Adipose tissue (tissue), 3 donors: ENCODE results near the gene ARHGAP26. TPM values are rescaled to one million over a fixed set of nuclear protein-coding genes. Genes with fewer than 3 reads are reported as not detected.
"Not testable (repeated sequence)": the region's sequence is repeated elsewhere in the genome, so short reads cannot be mapped to it uniquely, and the experiment has no call there.

Source experiments
- H3K27ac ChIP-seq: one replicate; pipeline ENCODE4 v1.5.1; 2013; ENCODE audit warnings: low read depth, low read length
- WGBS, 3 donors: extraction: QIAGEN DNeasy Blood & Tissue Kit; methylation state at CpG; one replicate each; pipeline ENCODE4 v1.1.7; 2013; 5-methylcytosine and 5-hydroxymethylcytosine counted together
- polyA plus RNA-seq, 3 donors: library from polyadenylated mRNA; stranded (reverse); fragments of 200-250 nt; gene quantifications; one replicate each; pipeline ENCODE4 v1.2.3, GENCODE V29; 2013
- donor health status: healthy with polysubstance abuse.
- donor health status: Bipolar disorder and iron deficiency.
- donor health status: healthy.

ARHGAP26 gene
- polyA plus RNA-seq, 3 donors = 2.3 to 8.3 (median 6.5) TPM

DNA sequence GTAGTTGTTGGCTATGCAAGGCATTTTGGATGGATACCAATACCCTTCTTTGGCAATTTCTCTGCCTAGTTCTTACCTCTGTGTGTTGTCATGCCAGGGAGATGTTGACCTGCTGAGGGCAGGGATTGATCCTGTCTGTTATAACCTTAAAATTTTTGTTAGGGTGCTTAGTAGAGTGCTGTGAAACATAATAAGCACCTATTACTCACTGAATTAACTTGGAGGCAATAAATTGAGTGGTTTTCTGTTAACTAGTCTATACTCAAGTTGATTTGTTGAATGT is 177.2 kb downstream of the ARHGAP26 start:
- no peak overlapping the region for H3K27ac ChIP-seq

DNA sequence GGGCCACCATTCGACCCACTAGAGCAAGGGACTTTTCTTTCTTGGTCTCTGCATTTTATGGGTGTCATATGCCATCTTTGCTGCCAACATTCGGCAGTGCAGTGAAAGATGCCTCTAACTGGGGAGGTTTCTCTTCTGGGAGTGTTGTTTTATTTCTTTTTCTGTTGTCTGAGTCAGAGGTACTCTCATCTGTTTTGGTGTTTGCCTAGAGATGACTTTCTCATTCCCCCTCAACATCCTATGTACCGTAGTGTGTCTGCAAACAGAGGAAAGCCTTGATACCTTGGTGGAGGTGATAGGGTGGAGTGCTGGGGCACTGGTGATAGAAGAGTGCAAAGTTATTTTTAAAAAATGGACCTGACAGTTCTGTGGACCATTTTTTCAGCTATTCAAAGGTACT is 182.1 kb downstream of the ARHGAP26 start:
- 92 to 97% (median 95%) methylated on average over 3 of the region's 3 CpGs for WGBS, 3 donors
- no peak overlapping the region for H3K27ac ChIP-seq

DNA sequence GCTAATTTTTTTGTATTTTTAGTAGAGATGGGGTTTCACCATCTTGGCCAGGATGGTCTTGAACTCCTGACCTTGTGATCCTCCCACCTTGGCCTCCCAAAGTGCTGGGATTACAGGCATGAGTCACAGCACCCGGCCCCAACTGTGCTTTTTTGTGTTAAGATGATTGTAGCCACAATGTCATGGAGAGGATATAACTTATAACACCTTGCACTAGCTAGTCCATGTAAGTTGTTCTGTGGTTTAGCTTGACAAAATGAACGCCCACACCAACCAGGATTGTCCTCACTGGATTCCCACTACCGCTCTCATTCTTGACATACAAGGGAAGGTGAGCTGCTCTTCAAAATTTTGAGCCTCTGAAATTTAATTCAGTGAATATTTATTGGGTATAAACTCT is 182.7 kb downstream of the ARHGAP26 start:
- H3K27ac ChIP-seq = not testable (repeated sequence)
- WGBS, 3 donors = 92 to 98% (median 96%) methylated on average over 3 of the region's 3 CpGs

DNA sequence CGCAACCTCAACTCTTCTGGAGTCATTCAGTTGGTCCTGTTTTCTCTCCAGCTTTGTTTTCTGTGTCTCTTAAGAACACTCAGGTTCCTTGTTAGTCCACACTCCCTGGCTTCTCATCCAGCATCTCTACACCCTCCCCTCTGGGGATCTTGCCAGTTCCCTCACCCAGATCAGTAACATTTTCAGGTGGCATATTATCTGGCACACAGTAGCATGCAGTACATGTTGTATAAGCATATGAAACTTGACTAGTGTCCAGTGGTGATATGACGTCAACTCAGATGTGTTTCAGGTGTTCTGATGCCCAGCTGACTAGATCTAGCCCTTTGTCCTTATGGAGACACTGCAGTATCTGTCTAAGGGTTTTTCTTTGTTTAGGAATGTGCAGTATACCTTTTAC is 184.3 kb downstream of the ARHGAP26 start:
- no peak overlapping the region for H3K27ac ChIP-seq
- WGBS, 3 donors = 68 to 95% (median 95%) methylated on average over 2 of the region's 2 CpGs

DNA sequence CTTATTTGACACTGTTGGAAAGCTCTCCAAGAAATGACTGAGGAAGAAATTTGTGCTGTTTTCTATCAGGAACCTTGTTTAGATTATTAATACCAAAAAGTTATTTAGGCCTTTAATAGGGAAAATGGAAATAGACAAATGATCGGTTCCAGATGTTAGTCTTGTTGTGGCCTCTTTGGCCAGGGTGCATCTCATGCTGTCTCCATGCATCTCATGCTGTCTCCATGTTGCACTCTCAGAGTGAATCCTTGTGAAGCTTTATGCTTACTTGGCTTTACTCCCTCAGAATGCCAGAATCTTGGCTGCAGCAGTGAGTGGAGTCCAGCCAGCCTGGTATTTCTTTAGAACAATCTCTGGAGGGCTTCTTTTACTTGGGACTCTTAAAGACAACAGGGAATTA is 185.5 kb downstream of the ARHGAP26 start:
- no peak overlapping the region for H3K27ac ChIP-seq
- WGBS, 3 donors = 73 to 90% (median 74%) methylated on average over 1 of the region's 1 CpG

DNA sequence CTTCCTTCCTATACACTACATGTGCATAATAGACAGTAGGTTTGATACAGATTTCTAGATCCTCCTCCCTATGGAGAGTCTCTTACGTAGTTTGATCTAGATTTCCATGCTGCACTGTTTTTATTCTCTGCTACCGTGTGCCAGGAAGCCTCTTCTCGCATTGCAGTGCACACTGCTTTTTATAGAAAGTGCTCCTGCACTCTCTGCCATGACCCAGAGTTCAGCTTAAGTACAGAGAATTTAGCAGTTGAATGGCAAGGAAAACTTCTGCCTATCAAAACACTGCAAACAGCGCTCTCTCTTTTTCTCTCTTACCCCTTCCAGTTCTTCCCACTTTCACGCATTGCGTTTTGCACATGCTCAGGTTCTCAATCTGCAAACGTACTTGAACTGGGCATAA is 187.4 kb downstream of the ARHGAP26 start:
- no peak overlapping the region for H3K27ac ChIP-seq
- 77 to 85% (median 78%) methylated on average over 7 of the region's 7 CpGs for WGBS, 3 donors

DNA sequence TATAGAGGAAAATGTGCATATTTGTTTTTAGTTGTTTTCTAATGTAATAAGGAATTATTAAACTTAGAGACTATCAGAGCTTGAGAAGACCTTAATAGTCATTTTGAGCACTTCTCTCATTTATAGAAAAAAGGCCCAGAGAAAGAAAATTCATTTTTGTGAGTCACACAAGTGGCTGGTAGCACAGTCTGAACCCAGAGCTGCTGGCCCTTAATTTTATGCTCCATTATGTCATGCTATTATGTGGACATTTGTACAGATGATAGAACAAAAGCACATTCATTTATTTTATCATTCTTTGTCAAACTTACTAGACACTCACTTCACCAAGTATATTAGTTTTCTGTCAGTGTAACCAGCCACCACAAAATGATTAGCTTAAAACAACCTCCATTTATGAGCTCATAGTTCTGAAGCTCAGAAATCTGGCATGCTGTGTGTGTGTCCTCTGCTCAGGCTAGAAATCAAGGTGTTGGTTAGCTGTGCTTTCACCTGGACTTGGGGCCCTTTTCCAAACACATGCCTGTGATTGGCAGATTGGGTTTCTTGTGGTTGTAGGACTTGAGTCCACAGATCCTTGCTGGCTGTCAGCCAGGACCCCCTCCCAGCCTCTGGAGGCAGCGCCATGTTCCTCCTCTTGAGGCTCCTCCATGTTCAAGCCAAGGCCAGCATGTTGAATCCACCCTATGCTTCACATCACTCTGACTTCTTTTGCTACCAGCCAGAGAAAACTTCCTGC is 188.9 kb downstream of the ARHGAP26 start:
- no peak overlapping the region for H3K27ac ChIP-seq
- 95 to 100% (median 96%) methylated on average over 1 of the region's 1 CpG for WGBS, 3 donors

DNA sequence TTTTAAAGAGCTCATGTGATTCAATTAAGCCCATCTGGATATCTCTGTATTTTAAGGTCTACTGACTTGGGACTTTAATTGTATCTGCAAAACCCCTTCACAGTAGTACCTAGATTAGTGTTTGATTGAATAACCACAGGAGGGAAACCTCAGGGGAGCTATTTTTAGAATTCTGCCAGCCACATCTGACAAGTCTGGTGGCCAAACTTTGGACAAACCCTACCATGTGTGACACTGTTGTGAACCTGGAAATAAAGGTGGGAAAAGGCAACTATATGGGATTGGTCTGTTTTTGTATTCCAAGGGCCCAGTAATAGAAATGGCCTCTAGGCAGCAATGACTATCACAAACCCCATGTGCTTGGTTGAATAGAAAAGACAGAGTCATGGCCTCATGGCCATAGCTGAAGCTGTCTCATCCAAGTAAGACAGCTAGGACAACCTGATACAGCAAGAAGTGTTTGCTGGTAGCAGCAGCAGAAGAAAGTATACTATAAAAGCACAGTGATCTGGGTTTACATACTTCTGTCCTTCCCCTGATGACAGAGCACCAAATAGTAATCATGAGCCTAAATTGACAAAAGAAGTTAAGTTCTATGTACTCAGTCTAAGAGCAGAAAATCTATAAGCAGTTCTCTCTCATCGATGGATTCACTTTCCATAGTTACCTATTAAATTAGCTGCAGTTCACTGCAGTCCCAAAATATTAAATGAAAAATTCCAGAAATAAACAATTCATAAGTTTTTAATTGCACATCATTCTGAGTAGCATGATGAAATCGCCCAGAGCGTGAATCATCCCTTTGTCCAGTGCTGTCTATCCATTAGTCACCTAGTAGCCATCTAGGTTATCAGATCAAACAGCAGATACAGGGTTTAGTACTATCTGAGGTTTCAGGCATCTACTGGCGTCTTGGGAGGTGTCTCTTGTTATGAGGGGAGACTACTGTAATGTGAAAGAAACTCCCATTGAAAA is 189.8 kb downstream of the ARHGAP26 start:
- no peak overlapping the region for H3K27ac ChIP-seq
- 95 to 97% (median 96%) methylated on average over 4 of the region's 4 CpGs for WGBS, 3 donors

DNA sequence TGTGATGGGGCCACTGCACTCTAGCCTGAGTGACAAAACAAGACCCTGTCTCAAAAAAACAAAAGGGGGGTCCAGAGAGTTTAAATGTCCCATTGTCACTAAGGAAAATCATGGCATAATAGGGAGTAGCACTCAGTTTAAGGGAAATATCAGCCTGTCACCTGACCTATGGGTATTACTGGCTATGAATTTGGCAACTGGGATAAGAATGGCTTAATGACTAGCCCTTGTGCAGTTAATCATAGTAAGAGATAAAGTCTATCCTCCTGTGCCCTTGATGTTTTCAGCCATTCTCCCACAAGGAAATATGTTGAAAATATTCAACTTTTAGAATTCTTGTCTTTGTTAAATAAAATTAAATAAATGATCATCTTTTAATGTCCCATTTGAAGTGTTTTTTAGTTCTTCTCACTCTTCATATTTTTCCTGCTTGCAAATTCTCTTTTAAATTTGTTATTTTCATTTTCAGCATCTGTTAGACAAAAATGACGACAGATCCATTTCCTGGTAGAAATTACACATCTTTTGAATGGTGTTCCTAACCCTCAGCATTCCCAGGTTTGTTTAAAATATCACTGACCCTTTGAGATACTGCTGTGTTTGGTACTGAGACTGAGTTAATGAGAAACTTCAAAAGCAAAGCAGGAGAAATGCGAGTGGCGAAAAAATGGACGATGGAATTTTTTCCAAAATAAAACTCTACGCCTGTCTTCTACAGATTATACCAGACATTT is 191.4 kb downstream of the ARHGAP26 start:
- WGBS, 3 donors = 52 to 95% (median 90%) methylated on average over 5 of the region's 5 CpGs

DNA sequence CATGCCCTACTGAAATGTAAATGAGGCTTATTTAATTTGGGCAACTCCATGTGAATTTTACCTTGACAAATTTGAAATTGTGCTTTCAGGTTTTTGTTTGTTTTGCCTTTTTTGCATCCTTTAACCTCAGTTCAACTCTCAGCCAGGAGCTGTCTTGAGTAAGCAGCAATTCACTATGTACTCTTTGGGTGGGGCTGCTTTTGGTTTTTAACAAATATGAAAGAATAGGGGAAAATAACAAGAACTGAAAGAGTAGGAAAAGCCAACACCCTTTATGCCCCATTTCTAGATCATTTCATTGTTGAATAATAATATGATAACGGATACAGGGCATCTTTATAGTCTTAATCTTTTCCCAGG is 192.0 kb downstream of the ARHGAP26 start:
- H3K27ac ChIP-seq = no peak overlapping the region
- WGBS, 3 donors = 73 to 89% (median 86%) methylated on average over 1 of the region's 1 CpG

More for the DNA sequence above, 191.4 kb downstream of the ARHGAP26 start:
- no peak overlapping the region for H3K27ac ChIP-seq

DNA sequence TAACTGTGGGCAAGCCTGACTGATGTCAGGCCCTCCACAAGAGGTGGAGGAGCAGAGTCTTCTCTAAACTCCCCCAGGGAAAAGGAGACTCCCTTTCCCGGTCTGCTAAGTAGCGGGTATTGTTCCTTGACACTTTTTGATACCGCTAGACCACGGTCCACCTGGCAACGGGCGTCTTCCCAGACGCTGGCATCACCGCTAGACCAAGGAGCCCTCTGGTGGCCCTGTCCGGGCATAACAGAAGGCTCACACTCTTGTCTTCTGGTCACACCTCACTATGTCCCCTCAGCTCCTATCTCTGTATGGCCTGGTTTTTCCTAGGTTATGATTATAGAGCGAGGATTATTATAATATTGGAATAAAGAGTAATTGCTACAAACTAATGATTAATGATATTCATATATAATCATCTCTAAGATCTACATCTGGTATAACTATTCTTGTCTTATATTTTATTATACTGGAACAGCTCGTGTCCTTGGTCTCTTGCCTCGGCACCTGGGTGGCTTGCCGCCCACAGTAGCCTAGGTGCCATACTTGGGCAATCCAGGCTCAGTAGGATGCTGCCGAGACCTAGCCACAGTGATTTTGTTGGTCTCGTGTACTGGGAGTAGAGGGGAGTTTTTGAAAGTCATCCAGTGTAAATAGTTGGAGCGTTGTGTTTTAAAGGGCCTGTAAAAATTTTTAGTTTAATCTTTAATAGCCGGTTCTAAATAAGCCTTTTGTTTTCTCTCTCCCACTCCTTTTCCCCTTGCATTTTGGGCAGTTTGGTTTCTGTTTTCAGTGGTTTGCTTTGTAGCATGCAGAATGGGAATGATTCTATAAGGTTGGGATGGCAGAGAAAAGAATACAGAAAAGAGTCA is 195.3 kb downstream of the ARHGAP26 start:
- WGBS, 3 donors = 22 to 46% (median 42%) methylated on average over 15 to 17 of the region's 17 CpGs
- H3K27ac ChIP-seq = not testable (repeated sequence)

DNA sequence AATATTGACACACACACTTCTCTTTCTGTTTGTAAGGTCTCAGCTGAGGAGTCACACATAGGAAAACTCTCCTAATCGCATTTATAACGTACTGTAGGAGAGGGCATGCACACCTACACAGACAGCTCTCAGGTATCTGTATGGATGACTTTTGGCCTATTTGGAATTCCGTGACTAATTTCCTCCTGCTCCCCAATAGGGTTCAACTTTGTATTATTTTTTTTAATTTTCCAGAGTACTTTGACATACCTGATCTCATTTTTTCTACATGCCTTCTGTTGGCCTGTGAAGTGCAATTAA is 195.9 kb downstream of the ARHGAP26 start:
- no peak overlapping the region for H3K27ac ChIP-seq
- WGBS, 3 donors = 61 to 80% (median 75%) methylated on average over 3 of the region's 3 CpGs

DNA sequence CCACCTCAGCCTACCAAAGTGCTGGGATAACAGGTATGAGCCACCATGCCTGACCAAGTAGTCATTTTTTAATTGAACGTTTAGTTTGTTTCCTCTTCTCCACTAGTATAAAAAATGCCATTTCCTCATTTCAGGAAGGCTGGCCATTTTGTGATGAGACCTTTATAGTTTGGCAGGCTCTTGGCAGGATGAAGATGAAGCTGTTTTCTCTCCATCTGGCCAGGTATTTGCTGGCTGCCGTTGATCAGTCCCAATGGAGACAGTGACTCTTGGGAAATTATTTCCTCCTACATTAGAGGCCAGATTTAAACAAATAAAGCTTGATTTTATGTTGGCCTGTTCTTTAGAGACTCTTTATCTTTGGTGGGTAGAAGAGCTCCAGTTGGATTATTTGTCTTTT is 199.0 kb downstream of the ARHGAP26 start:
- WGBS, 3 donors = 44 to 59% (median 49%) methylated on average over 2 of the region's 2 CpGs
- H3K27ac ChIP-seq = no peak overlapping the region

DNA sequence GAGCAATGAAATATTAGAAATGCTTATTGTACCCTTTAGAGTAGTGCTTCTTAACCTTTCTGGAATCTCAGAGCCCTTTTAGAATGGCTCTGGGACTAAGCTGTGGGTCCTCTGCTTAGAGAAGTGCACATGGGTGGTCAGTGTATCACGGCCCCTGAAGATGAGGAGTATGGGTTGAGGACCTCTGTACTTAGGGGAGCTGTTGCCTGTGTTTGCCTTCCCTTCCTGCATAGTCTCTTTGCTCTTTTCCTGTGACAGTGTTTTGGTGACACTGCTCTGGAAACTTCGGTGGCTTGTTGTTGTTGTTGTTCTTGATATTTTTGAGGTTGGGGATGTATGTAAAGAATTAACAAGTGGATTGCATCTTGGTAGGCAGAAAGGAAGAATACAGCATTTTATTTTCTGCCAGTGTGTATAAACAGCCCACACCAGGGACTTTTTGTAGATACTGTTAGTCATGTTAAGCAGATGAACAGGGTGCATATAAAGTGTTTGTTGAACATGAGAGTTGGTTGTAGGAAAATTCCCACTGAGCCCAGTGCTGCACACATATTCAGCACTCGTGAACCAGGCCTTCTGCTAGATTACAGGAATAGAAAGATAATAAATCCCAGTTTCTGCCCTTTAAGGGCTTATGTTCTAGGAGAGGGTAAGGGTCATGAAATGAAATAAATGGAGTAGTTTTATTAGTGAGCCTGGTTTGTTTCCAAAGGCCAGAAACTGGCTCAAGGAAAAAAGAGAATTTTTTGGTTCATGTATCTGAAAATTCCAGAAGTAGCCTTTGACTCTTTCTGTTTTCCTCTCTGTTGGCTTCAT is 199.7 kb downstream of the ARHGAP26 start:
- H3K27ac ChIP-seq = no peak overlapping the region
- 68 to 82% (median 75%) methylated on average over 3 of the region's 3 CpGs for WGBS, 3 donors

DNA sequence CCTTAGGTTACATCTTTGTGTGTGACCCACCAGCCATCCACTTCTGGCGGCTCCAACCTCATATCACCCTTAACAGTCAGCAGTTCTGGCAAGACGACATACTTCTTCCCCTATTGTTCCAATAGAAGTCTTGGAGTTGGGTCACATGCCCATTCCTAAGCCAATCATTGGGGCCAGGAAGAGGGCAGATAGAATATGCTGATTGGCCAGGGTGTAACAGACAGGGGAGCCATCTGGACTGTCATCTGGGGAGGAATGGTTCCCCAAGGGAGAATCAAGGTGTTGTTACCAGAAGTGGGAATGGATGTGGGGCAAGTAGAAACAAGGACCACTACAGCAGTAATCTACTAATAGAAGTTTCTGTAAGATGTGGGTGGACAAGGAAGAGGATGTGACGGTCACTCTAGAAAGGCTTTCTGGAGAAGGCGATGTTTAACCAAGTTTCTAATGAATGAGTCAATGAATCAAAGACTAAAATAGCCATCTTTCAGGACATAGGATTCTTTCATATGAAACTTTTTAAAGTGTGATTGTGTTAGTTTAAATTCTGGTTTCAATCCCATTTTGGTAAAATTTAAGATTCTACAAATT is 200.4 kb downstream of the ARHGAP26 start:
- no peak overlapping the region for H3K27ac ChIP-seq
- WGBS, 3 donors = 89 to 95% (median 91%) methylated on average over 4 of the region's 4 CpGs

DNA sequence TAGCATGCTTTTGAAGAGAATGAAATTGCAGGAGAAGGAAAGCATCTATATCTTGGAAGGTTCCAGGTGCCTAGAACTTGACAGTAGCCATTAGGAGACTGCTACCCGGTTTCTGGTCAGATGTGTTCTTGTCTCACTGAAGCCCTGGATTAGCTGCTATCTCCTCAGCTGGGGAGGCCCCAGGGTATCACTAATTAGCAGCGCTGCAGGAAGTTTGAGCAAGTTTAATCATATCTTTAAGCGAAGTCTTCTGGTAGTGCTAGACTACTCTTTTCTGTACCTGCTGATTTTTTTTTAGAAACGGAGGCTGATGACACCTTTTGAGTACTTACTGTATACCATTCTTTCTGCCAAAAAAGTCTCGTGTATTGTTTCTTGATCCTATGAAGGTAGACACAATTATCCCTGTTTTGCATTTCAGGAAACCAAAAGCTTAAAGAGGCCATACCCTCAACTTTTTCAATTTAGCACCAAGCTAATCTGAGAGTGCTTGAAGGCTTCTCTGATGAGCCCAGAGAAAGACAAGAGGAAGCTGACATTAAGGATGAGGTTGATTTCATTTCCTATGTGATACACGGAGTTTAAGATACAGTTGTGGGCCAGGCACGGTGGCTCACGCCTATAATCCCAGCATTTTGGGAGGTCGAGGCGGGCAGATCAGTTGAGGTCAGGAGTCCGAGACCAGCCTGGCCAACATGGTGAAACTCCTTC is 201.3 kb downstream of the ARHGAP26 start:
- WGBS, 3 donors = 74 to 89% (median 79%) methylated on average over 11 of the region's 11 CpGs
- no peak overlapping the region for H3K27ac ChIP-seq

DNA sequence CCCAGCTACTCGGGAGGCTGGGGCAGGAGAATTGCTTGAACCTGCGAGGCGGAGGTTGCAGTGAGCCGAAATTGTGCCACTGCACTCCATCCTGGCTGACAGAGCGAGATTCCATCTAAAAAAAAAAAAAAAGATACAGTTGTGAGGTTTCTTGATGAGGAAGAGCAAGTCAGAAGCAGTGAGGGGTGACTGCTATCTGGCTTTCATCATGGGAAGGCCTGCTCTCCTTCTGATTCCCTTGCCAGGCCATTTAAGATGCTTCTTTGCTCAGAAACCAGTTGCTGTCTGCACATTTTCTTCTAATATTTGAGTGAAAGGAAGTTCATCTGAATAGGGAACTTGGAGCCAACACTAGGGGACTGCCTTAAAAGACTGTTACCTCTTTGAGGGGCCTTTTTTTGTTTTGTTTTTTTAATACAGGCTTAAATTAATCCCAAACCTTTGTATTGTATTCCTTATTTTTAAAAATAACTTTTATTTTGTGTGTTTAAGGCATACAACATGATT is 201.9 kb downstream of the ARHGAP26 start:
- WGBS, 3 donors = 92 to 96% (median 95%) methylated on average over 5 of the region's 5 CpGs
- H3K27ac ChIP-seq = no peak overlapping the region
